Measurements from ENCODE around the gene MED13.

The MED13 gene

GRCh38 chr17:62109378-62109902 lies 44.4 kb upstream of the MED13 start:
- in situ Hi-C loops (cut with MboI; ENCODE audit: low pct_unique_long_range_greater_than_20kb, low sequenced_read_pairs, unreplicated experiment) = loop anchor here (10.0 kb wide), 1 partner anchor 475 kb away; no protein-coding TSS in a partner anchor
- peak; percentile 79 for DNase-seq (ENCODE audit: low spot score)
- TF ChIP-seq CTCF (IDR thresholded peaks at IDR 0.05; ENCODE audit: extremely low read depth, insufficient read depth, missing control alignments) = peak; percentile 98

- DNase-seq (ENCODE audit: low spot score) = no peak
- TF ChIP-seq CTCF (IDR thresholded peaks at IDR 0.05; ENCODE audit: extremely low read depth, insufficient read depth, missing control alignments) = no peak
- in situ Hi-C loops (cut with MboI; ENCODE audit: low pct_unique_long_range_greater_than_20kb, low sequenced_read_pairs, unreplicated experiment) = loop anchor here (10.0 kb wide), 1 partner anchor 471 kb away; no protein-coding TSS in a partner anchor
Measured at GRCh38 chr17:62105861-62106260, 40.8 kb upstream of the MED13 start.

- in situ Hi-C loops (cut with MboI; ENCODE audit: low pct_unique_long_range_greater_than_20kb, low sequenced_read_pairs, unreplicated experiment) = loop anchor here (10.0 kb wide), 1 partner anchor 471 kb away; no protein-coding TSS in a partner anchor
- no peak for TF ChIP-seq CTCF (IDR thresholded peaks at IDR 0.05; ENCODE audit: extremely low read depth, insufficient read depth, missing control alignments)
- no peak for DNase-seq (ENCODE audit: low spot score)
Measured at GRCh38 chr17:62105357-62105756, 40.3 kb upstream of the MED13 start.

GRCh38 chr17:62101515-62101914 lies 36.4 kb upstream of the MED13 start:
- in situ Hi-C loops (cut with MboI; ENCODE audit: low pct_unique_long_range_greater_than_20kb, low sequenced_read_pairs, unreplicated experiment) = loop anchor here (10.0 kb wide), 1 partner anchor 467 kb away; no protein-coding TSS in a partner anchor
- DNase-seq (ENCODE audit: low spot score) = no peak
- no peak for TF ChIP-seq CTCF (IDR thresholded peaks at IDR 0.05; ENCODE audit: extremely low read depth, insufficient read depth, missing control alignments)

GRCh38 chr17:62101090-62101489 lies 36.0 kb upstream of the MED13 start:
- in situ Hi-C loops (cut with MboI; ENCODE audit: low pct_unique_long_range_greater_than_20kb, low sequenced_read_pairs, unreplicated experiment) = loop anchor here (10.0 kb wide), 1 partner anchor 466 kb away; no protein-coding TSS in a partner anchor
- DNase-seq (ENCODE audit: low spot score) = no peak

GRCh38 chr17:62100055-62100454 lies 35.0 kb upstream of the MED13 start:
- TF ChIP-seq CTCF (IDR thresholded peaks at IDR 0.05; ENCODE audit: extremely low read depth, insufficient read depth, missing control alignments) = no peak
- no peak for DNase-seq (ENCODE audit: low spot score)
- in situ Hi-C loops (cut with MboI; ENCODE audit: low pct_unique_long_range_greater_than_20kb, low sequenced_read_pairs, unreplicated experiment) = loop anchor here (10.0 kb wide), 1 partner anchor 465 kb away; no protein-coding TSS in a partner anchor

More at GRCh38 chr17:62101090-62101489, 36.0 kb upstream of the MED13 start:
- TF ChIP-seq CTCF (IDR thresholded peaks at IDR 0.05; ENCODE audit: extremely low read depth, insufficient read depth, missing control alignments) = no peak
